UCSD-AML1 (cell line): Measurements from ENCODE around the gene RCC1.
"Not testable (repeated sequence)": the region's sequence is repeated elsewhere in the genome, so short reads cannot be mapped to it uniquely, and the experiment has no call there.

Experiments used
- DNase-seq: peaks from one replicate; lab custom pipeline; 2025; ENCODE audit not compliant: unreplicated experiment; lab: John Stamatoyannopoulos, UW

Gene RCC1

GRCh38 chr1:28510970-28511440 is 5.2 kb downstream of the RCC1 start:
- DNase-seq, result no peak

- DNase-seq, result no peak
Observed at GRCh38 chr1:28512058-28512611, 6.3 kb downstream of the RCC1 start.

- DNase-seq, result not testable (repeated sequence)
Observed at GRCh38 chr1:28514445-28514933, 8.6 kb downstream of the RCC1 start.

GRCh38 chr1:28516518-28516956 is 10.7 kb downstream of the RCC1 start:
- no peak for DNase-seq

- DNase-seq, result no peak
Observed at GRCh38 chr1:28517649-28517999, 11.8 kb downstream of the RCC1 start.

- peak; percentile 89 for DNase-seq
Observed at GRCh38 chr1:28518000-28518744, 12.3 kb downstream of the RCC1 start.

- DNase-seq, result peak; percentile 52
Observed at GRCh38 chr1:28518745-28519341, 13.0 kb downstream of the RCC1 start.

- no peak for DNase-seq
Observed at GRCh38 chr1:28519946-28520725, 14.3 kb downstream of the RCC1 start.

- DNase-seq, result not testable (repeated sequence)
Observed at GRCh38 chr1:28520796-28521195, 15.0 kb downstream of the RCC1 start.

GRCh38 chr1:28521502-28522164 is 15.8 kb downstream of the RCC1 start:
- DNase-seq, result no peak

- not testable (repeated sequence) for DNase-seq
Observed at GRCh38 chr1:28522537-28522936, 16.7 kb downstream of the RCC1 start.

- not testable (repeated sequence) for DNase-seq
Observed at GRCh38 chr1:28525002-28525642, 19.3 kb downstream of the RCC1 start.

GRCh38 chr1:28526886-28527285 is 21.0 kb downstream of the RCC1 start:
- no peak for DNase-seq

GRCh38 chr1:28530456-28530855 is 24.6 kb downstream of the RCC1 start:
- no peak for DNase-seq

GRCh38 chr1:28534671-28535070 is 28.8 kb downstream of the RCC1 start:
- no peak for DNase-seq

- no peak for DNase-seq
Observed at GRCh38 chr1:28535180-28535579, 29.3 kb downstream of the RCC1 start.

GRCh38 chr1:28537457-28538199 is 31.8 kb downstream of the RCC1 start:
- no peak for DNase-seq

GRCh38 chr1:28538286-28538685 is 32.4 kb downstream of the RCC1 start:
- no peak for DNase-seq

GRCh38 chr1:28540651-28541050 is 34.8 kb downstream of the RCC1 start:
- no peak for DNase-seq
